GM12892 (cell line): ENCODE results near the gene FSIP1.

Experiments used
- DNase-seq: peaks from one replicate; pipeline ENCODE4 v3.0.0; 2011; ENCODE audit not compliant: insufficient read length
- FAIRE-seq: peaks from 2 replicates; lab custom pipeline; 2011; peaks lifted over from hg19 to GRCh38; lab: Jason Lieb, UNC
- POLR2A ChIP-seq: IDR thresholded peaks from 2 replicates; pipeline ENCODE4 v1.6.1; 2011; ENCODE audit warnings: low read depth, low read length, control low read depth
- POLR2AphosphoS5 ChIP-seq: IDR thresholded peaks from 2 replicates; pipeline ENCODE4 v1.6.1; 2011; ENCODE audit warnings: low read depth, low read length, control low read depth
- TAF1 ChIP-seq: IDR thresholded peaks from 2 replicates; pipeline ENCODE4 v1.6.1; 2011; ENCODE audit warnings: low read depth, mild to moderate bottlenecking, control low read depth, low read length, borderline replicate concordance

The FSIP1 gene

DNA sequence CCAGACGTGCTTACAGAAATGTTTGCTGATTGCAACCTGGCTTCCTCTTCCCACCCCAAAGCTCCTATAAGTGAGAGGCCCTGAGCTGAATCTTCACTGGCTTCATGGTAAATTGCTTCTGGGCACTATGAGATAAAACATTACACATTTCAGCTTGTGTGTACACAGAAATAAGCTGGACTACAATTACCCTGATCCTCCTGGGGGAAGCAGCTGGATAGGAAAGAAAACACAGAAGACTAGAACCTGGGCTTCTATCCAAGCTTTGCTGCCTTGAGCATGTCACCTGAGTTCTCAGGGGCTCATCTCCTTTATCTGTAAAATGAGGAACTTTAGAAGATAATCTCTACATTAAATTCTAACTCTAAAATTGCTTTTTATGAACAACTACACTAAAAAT, 161.4 kb downstream of the FSIP1 start:
- FAIRE-seq (no peak), DNase-seq (no peak)
- TF ChIP-seq POLR2A (no peak), TAF1 (no peak), POLR2AphosphoS5 (no peak)

DNA sequence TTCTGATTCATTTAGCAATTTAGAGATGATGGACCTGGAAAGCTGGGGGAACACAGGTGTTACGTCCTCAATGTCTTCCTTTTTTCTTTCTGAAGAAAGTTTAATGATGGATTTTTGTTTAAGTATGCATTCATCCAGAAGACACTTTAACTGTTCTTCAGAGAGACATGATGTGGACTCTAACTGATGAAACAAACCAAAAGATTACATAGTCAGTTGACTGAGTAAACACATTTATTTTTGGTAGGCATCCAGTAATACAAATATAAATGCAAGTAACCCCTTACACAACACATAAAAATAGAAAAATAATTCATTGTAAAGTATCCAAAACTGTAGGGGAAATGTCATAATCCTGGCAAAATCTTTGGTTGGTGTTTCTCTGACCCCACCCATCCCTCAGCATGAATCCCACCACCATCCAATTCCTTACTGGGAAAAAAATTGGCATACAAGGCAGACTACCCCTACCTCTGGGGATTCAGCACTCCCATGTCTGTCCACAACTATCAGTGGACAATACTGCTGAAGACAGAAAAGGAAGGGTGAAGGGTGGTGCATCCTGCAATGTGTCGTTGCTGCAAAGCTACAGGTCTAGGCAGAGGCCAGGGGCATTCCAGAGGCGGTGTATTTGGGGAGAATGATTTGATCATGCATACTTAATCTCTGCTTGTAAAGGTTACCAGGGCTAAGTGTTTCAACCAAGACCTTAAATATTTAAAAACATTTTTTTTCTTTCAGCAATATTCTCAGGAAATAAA, 164.4 kb downstream of the FSIP1 start:
- DNase-seq: no peak
- FAIRE-seq: no peak
- TF ChIP-seq POLR2A (no peak), TAF1 (no peak), POLR2AphosphoS5 (no peak)

DNA sequence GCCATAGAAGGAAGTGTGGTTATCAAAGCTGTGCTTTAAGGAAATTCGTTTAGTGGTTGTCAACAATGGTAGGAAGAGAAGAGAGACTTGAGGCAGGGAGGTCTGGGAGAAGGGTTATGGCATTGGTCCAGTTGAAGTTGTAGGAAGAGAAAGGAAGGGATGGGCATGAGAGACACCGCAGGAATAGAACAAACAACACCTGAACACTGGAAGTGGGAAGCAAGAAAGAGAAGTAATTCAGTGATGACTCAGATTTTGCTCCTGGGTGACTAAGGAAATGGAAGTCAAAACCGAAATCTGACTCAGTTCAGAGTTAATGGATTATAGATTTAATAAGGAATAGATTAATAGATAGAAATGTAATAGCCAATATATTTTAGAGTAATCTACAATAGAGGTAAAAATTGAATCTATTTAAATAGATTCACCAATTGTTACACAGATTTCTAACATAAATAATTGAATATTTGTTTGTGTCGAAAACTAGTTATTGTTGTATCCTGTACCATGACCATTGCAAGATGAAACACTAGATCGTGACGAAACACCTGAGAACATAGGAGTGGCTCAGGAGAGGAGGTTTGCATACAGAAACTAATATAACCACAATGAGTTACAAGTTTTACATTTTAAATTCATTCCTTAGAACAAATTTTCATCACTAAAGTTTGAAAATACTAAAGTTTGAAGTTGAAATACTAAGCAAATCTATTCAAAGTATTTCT, 165.7 kb downstream of the FSIP1 start:
- no peak for FAIRE-seq
- DNase-seq: no peak
- TF ChIP-seq POLR2A (no peak), POLR2AphosphoS5 (no peak), TAF1 (no peak)

DNA sequence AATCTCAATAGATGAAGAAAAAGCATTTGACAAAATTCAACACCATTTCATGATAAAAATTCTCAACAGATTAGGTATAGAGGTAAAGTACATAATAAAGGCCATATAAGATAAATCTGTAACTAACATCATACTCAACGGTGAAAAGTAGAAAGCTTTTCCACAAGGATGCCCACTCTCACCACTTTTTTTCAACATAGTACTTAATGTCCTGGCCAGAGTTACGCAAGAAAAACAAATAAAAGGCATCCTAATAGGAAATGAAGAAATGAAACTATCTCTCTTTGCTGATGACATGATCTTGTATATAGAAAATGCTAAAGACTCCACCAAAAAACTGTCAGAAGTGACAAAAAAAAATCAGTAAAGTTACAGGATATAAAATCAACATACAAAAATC, 168.8 kb downstream of the FSIP1 start:
- no peak for DNase-seq
- TF ChIP-seq TAF1 (no peak), POLR2AphosphoS5 (no peak), POLR2A (no peak)
- FAIRE-seq: no peak

DNA sequence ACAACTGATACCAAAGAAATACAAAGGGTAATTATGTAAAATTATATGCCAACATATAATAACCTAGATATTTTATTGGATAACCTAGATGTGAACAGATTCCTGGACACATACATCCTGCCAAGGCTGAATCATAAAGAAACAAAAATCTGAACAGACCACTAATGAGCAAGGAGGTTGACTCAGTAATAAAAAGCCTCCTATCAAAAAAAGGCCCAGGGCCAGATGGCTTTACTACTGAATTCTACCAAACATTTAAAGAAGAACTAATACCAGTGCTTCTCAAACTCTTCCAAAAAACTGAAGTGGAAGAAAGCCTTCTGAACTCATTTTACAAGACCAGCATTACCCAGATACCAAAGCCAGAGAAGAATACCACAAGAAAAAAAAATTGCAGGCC, 169.4 kb downstream of the FSIP1 start:
- no peak for FAIRE-seq

DNA sequence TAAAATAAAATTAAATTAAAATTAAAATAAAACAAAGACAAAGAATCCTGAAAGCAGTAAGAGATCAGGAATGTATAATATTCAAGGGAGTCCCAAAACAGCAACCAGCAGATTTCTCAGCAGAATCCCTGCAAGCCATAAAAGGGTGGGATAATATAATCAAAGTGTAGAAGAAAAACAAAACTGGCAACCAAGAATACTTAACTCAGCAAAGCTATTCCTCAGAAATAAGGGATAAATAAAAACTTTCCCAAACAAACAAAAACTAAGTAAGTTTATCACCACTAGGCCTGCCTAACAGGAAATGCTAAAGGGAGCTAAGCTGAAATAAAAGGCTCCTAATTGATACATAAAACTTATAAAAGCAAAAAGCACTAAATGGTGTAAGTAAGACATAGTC, 172.0 kb downstream of the FSIP1 start:
- no peak for TF ChIP-seq TAF1
- no peak for TF ChIP-seq POLR2A
- TF ChIP-seq POLR2AphosphoS5: no peak

More for the DNA sequence above, 169.4 kb downstream of the FSIP1 start:
- DNase-seq: no peak
- TF ChIP-seq POLR2A (no peak), POLR2AphosphoS5 (no peak), TAF1 (no peak)

DNA sequence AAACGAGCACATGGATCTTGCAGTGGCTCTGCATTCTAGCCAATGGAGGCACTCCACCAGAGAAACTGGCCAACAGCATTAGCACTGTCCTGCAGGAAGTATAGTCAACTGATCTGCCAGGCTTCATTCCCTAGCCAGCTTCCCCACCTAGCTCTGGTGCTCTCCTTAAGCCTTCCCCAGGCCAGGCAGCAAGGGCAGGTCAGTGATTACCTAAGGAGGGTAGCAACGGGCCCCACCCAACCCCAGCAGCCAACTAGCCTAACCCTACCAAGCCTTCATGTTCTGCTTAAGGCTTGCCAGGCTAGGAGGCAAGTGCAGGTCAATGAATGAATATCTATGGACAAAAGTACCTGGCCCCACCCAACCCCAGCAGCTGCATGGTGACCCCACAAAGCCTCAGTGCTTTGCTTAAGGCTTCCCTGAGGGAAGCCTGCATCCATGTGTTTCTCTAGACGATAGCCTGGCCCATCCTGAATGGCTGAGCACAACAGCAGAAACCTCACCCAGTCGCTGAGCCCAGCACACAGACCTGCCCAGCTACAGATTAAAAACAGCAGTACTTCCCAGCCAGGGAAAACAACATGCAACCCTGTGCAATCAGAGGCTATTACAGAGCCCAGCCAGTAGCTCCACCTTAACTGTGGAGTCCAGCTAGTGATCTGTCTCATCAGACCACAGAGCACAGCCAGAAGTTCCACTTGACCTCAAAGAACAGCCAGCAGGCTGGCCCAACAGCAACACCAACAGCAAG, 173.3 kb downstream of the FSIP1 start:
- no peak for TF ChIP-seq POLR2A
- TF ChIP-seq POLR2AphosphoS5: no peak
- no peak for FAIRE-seq
- DNase-seq: no peak

More for the DNA sequence above, 172.0 kb downstream of the FSIP1 start:
- no peak for FAIRE-seq
- DNase-seq: no peak

DNA sequence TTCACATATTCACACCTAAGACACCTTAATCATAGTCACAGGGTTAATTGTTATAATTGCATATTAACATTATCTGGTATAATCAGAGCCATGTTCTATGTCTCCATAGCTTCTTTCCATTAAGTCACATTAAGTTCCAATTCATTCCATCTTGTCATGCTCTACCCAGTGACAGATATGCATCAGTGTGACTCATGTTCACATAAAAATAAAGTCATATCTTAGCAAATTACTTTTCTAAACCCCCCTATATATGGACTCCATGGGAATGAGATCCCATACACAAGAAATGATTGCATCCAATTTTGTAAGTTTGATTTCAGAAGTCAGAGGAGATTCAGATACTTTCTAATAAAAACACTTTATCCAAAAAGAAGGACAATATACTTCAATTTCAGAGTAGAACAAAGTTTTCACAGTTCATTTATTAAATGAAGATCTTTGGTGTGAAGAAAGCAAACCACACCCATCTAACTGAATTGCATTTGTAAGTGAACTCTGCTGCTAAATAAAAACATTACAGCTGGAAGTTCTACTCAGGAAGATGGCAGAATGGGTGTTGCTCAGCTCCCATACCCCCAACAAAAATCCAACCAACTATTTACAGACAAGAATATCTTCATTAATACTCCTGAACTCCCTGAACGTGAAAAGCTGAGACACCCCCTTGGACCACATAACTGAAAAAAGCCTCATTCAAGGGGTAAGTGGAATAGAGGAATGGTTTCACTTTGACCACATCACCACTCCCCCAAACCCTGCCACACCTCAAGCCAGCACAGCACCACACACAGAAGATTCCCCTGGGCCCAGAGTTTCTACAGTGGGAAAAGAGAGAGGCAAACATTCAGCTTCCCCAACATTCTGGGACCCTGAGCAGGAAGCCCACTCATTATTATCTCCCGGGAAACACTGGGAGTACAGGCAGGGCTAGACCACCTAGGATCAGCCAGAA, 174.2 kb downstream of the FSIP1 start:
- DNase-seq (no peak), FAIRE-seq (no peak)
- no peak for TF ChIP-seq TAF1
- TF ChIP-seq POLR2AphosphoS5: no peak

DNA sequence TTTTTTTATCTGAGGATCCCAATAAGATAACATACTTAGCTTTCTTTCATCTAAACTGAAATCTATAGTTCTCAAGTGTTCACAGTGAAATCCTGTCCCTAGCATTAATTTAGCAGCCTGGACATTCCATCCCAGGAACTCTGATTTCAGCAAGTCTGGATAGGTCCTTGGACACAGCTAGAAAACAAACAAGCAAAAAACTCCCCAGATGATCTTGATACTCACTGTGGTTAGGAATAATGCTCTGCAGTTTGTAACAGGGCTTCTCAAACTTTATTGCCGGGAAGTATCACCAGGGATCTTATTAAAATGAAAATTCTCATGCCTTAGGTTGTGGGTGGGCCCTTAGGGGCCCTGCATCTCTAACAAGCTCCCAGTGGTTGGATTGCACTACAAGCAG, 177.5 kb downstream of the FSIP1 start:
- FAIRE-seq: no peak

DNA sequence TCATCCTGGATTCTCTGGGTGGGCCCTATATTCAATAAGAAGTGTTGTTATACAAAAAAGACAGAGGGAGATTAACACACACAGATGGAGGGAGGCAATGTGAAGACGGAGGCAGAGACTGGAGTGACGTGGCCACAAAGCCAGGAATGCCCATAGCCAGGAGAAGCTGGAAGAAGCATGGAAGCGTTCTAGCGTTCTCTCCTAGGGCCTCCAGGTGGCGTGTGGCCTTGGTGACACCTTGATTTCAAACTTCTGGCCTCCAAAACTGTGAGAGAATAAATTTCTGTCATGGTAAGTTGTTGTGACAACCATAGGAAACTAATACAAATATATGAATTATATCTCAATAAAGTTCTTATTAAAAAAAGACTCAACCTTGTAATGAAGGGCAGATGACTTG, 180.5 kb downstream of the FSIP1 start:
- no peak for TF ChIP-seq TAF1
- no peak for TF ChIP-seq POLR2AphosphoS5
- TF ChIP-seq POLR2A: no peak
- DNase-seq (no peak), FAIRE-seq (no peak)

More for the DNA sequence above, 177.5 kb downstream of the FSIP1 start:
- no peak for DNase-seq
- no peak for TF ChIP-seq TAF1
- no peak for TF ChIP-seq POLR2A
- no peak for TF ChIP-seq POLR2AphosphoS5

DNA sequence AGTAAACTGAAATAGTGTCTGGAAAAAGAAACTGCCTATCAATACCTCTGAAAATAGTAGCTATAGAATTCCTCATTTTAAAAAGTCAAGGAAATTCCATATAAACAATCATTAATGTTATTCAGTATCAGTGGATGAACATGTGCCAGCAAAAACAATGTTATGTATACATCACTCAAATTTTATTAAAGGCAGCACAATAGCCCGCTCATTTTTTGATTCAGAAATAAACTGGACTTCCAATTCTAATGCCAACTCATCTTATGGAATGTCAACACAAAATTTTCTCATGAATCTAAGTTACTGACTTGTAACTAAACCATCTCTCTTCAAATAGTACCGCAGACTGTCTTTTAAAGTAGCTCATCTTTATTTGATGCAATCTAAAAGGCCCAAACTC, 182.8 kb downstream of the FSIP1 start:
- TF ChIP-seq POLR2AphosphoS5 (no peak), TAF1 (no peak), POLR2A (no peak)
- DNase-seq (no peak), FAIRE-seq (no peak)
